ENCODE results near the gene SNX11. TPM values are rescaled to one million over a fixed set of nuclear protein-coding genes. Genes with fewer than 3 reads are reported as not detected.

SNX11 gene
- total and polyA plus RNA-seq, 9 donors = 6.9 to 12.9 (median 11.3) TPM

DNA sequence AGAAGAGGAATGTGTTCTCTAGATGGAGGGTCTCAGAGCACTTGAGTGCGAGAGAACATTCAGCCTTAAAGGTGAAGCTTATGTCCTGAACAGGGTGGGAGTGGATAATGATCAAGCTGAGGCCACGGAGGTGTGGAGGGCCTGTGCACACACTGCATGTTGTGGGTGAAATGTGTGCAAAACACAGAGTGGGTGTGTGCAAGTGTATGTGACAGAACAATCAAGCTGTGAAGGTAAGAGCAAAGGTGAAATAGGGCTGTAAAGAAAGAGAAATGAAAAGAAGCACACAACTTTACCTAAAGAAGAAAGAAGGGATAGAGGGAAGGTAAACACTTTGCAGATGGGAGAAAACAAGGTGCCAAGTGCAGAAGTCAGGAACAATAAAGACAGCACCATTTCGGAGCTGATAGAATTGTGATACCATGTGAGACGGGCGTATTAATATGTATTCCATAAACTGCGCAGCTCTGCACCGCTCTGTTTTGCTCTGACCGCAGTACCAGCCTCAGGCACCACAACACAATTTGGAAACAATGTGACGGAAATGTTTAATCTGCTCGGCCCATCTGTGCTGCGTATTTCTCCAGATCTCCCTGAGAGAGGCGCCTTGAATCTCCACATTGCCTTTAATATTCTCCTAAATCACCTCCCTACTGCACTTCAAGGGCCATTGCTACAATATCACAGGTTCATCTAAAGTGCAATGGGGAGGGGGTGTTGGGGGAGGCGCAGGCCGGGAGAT is 40.6 kb downstream of the SNX11 start:
- no peak overlapping the region for H3K4me3 ChIP-seq (ENCODE audit: low read length)
- H3K27me3 ChIP-seq (ENCODE audit: control insufficient read depth, insufficient read depth, low read length) = peaks cover 29% of the 10 kb centered on the region
- DNase-seq = no peak

DNA sequence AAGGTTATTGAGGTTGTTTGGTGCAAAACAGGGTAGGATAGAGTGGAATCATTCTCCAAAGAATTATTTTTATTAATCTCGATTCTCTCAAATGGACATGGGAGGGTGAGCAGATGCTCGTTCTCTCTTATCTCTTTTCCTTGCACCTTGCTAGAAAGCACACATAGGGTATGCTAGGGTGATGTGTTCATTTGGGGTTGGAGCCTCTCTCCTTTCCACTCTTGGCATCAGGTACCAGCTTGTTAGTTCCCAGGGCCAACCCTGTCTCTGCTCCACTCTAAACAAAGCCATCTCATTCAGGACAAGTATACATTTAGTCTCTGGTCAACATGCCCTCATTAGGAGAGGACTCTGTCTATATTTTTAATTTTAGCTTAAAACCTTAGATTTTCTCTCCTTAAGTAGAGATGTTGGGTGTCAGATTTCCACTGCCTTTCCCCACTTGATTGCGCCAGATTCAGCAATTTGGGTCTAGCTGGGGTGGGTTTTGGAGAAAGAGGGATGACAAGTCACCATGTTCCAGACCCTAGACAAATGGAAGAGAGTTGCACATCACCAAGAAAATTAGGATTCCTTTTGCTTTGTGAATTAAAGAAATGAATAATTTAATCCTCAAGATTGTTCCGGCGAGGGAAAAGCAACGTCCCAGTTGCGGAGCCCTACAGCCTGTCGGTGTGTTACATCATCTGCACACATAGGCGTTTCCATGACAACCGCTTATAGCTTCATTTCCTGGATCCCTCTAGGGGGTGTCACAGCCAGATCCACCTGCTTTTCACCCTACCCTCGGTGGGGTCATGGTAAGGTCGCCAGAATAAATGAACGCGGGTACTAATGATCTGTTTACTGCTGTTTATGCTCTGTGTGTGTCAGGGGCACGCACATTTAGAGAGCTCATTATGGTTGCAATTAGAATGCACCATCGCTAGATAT is 41.6 kb downstream of the SNX11 start:
- 17% methylated on average over 5 of the region's 16 CpGs for WGBS (ENCODE audit: insufficient coverage)
- DNase-seq = peak; percentile 46
- peaks cover 22% of the 10 kb centered on the region for H3K27me3 ChIP-seq (ENCODE audit: control insufficient read depth, insufficient read depth, low read length)

More for the DNA sequence above, 40.6 kb downstream of the SNX11 start:
- no peaks in the 10 kb centered on the region for H3K4me1 ChIP-seq (ENCODE audit: control insufficient read depth, insufficient read depth, low read length)
- no peaks in the 10 kb centered on the region for H3K9me3 ChIP-seq (replicated peaks; ENCODE audit: control insufficient read depth, low read depth, low read length)
- no peaks in the 10 kb centered on the region for H3K36me3 ChIP-seq (ENCODE audit: control insufficient read depth, insufficient read depth, low read length)
- no peak overlapping the region for H3K27ac ChIP-seq (ENCODE audit: low read length)
- 65% methylated on average over 9 of the region's 14 CpGs for WGBS (ENCODE audit: insufficient coverage)

DNA sequence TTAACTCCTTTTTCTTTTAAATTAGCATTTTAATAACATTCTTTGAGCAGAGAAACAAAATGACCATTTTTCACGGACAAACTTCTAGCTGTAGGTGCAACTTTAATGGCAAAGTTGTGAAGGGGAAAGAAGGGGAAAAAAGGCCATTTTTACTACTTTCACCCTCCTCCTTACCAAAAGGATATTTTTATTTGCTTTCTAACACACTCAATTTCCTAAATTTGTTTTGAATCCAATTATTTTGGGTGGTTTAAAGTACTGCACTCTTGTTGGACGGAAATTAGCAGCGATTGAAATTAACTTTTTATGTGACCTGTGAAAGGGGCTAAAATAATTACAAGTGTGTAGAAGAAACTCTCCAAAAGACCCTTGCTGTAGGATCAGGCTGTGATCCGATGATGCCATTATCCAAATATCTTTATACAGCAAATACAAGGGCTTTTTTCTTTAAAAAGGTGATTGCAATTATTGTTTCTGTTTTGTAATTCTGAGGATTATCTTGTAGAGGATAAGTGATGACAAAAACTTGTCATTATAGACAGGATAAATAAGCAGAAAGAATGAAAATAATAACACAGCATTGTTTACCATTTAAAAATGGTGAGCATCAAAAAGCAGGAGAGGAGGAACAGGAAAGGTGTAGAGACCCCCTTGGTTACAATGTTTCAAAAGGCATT is 42.4 kb downstream of the SNX11 start:
- no peaks in the 10 kb centered on the region for H3K9me3 ChIP-seq (replicated peaks; ENCODE audit: control insufficient read depth, low read depth, low read length)
- H3K4me1 ChIP-seq (ENCODE audit: control insufficient read depth, insufficient read depth, low read length) = no peaks in the 10 kb centered on the region
- no peak overlapping the region for H3K4me3 ChIP-seq (ENCODE audit: low read length)
- no peak overlapping the region for H3K27ac ChIP-seq (ENCODE audit: low read length)
- H3K27me3 ChIP-seq (ENCODE audit: control insufficient read depth, insufficient read depth, low read length) = peaks cover 21% of the 10 kb centered on the region
- no peaks in the 10 kb centered on the region for H3K36me3 ChIP-seq (ENCODE audit: control insufficient read depth, insufficient read depth, low read length)
- DNase-seq = no peak
- WGBS (ENCODE audit: insufficient coverage) = no CpG with 5 or more reads among the region's 4 CpGs

More for the DNA sequence above, 41.6 kb downstream of the SNX11 start:
- Histone ChIP-seq H3K36me3 (ENCODE audit: control insufficient read depth, insufficient read depth, low read length) (no peaks in the 10 kb centered on the region), H3K4me3 (ENCODE audit: low read length) (no peak overlapping the region), H3K4me1 (ENCODE audit: control insufficient read depth, insufficient read depth, low read length) (no peaks in the 10 kb centered on the region), H3K9me3 (replicated peaks; ENCODE audit: control insufficient read depth, low read depth, low read length) (no peaks in the 10 kb centered on the region), H3K27ac (ENCODE audit: low read length) (no peak overlapping the region)

DNA sequence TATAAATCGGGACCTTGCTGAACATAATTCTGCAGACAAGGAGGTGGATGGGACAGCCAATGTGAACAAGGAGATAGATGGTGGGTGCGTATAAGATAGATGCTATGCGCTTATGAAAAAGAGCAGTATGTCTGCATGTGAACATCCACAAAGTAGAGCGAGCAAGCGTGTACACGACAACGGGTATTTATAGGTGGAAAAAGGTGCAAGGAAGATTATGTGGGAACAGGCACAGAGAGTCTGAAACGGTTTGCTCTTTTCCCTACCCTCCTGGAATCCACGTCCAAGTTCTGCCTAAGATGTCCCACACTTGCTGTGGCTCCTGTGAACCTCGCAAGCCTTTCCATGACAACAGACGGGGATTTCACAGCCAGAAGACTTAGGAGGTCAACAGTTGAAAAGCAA is 43.0 kb downstream of the SNX11 start:
- Histone ChIP-seq H3K9me3 (replicated peaks; ENCODE audit: control insufficient read depth, low read depth, low read length) (no peaks in the 10 kb centered on the region), H3K4me1 (ENCODE audit: control insufficient read depth, insufficient read depth, low read length) (no peaks in the 10 kb centered on the region), H3K4me3 (ENCODE audit: low read length) (no peak overlapping the region), H3K27me3 (ENCODE audit: control insufficient read depth, insufficient read depth, low read length) (peaks cover 21% of the 10 kb centered on the region), H3K36me3 (ENCODE audit: control insufficient read depth, insufficient read depth, low read length) (no peaks in the 10 kb centered on the region), H3K27ac (ENCODE audit: low read length) (no peak overlapping the region)
- WGBS (ENCODE audit: insufficient coverage) = 69% methylated on average over 2 of the region's 11 CpGs
- no peak for DNase-seq

- Histone ChIP-seq H3K36me3 (ENCODE audit: control insufficient read depth, insufficient read depth, low read length) (no peaks in the 10 kb centered on the region), H3K4me1 (ENCODE audit: control insufficient read depth, insufficient read depth, low read length) (no peaks in the 10 kb centered on the region), H3K27ac (ENCODE audit: low read length) (no peak overlapping the region), H3K27me3 (ENCODE audit: control insufficient read depth, insufficient read depth, low read length) (peaks cover 24% of the 10 kb centered on the region), H3K9me3 (replicated peaks; ENCODE audit: control insufficient read depth, low read depth, low read length) (no peaks in the 10 kb centered on the region), H3K4me3 (ENCODE audit: low read length) (no peak overlapping the region)
- WGBS (ENCODE audit: insufficient coverage) = no CpG with 5 or more reads among the region's 3 CpGs
- DNase-seq = no peak
These were observed 43.7 kb downstream of the SNX11 start for GRCh38 chr17:48151220-48151619.

- no peak for DNase-seq
These were observed 44.7 kb downstream of the SNX11 start for GRCh38 chr17:48152289-48152688.

GRCh38 chr17:48153691-48154358 is 46.3 kb downstream of the SNX11 start:
- H3K27me3 ChIP-seq (ENCODE audit: control insufficient read depth, insufficient read depth, low read length) = peaks cover 17% of the 10 kb centered on the region
- WGBS (ENCODE audit: insufficient coverage) = 27% methylated on average over 4 of the region's 6 CpGs

More at GRCh38 chr17:48152289-48152688, 44.7 kb downstream of the SNX11 start:
- WGBS (ENCODE audit: insufficient coverage) = no CpG with 5 or more reads among the region's 4 CpGs
- Histone ChIP-seq H3K36me3 (ENCODE audit: control insufficient read depth, insufficient read depth, low read length) (no peaks in the 10 kb centered on the region), H3K27ac (ENCODE audit: low read length) (no peak overlapping the region), H3K9me3 (replicated peaks; ENCODE audit: control insufficient read depth, low read depth, low read length) (no peaks in the 10 kb centered on the region), H3K4me3 (ENCODE audit: low read length) (no peak overlapping the region), H3K4me1 (ENCODE audit: control insufficient read depth, insufficient read depth, low read length) (peaks cover 3% of the 10 kb centered on the region), H3K27me3 (ENCODE audit: control insufficient read depth, insufficient read depth, low read length) (peaks cover 24% of the 10 kb centered on the region)

GRCh38 chr17:48155889-48156611 is 48.5 kb downstream of the SNX11 start:
- H3K27ac ChIP-seq (ENCODE audit: low read length) = no peak overlapping the region
- H3K9me3 ChIP-seq (replicated peaks; ENCODE audit: control insufficient read depth, low read depth, low read length) = no peaks in the 10 kb centered on the region
- 24% methylated on average over 14 of the region's 21 CpGs for WGBS (ENCODE audit: insufficient coverage)
- H3K27me3 ChIP-seq (ENCODE audit: control insufficient read depth, insufficient read depth, low read length) = peaks cover 5% of the 10 kb centered on the region
- H3K4me1 ChIP-seq (ENCODE audit: control insufficient read depth, insufficient read depth, low read length) = peaks cover 5% of the 10 kb centered on the region
- H3K36me3 ChIP-seq (ENCODE audit: control insufficient read depth, insufficient read depth, low read length) = no peaks in the 10 kb centered on the region
- DNase-seq = no peak
- no peak overlapping the region for H3K4me3 ChIP-seq (ENCODE audit: low read length)

More at GRCh38 chr17:48153691-48154358, 46.3 kb downstream of the SNX11 start:
- H3K27ac ChIP-seq (ENCODE audit: low read length) = no peak overlapping the region
- H3K4me1 ChIP-seq (ENCODE audit: control insufficient read depth, insufficient read depth, low read length) = peaks cover 3% of the 10 kb centered on the region
- H3K4me3 ChIP-seq (ENCODE audit: low read length) = no peak overlapping the region
- DNase-seq = peak; percentile 48
- no peaks in the 10 kb centered on the region for H3K9me3 ChIP-seq (replicated peaks; ENCODE audit: control insufficient read depth, low read depth, low read length)
- H3K36me3 ChIP-seq (ENCODE audit: control insufficient read depth, insufficient read depth, low read length) = no peaks in the 10 kb centered on the region

- peak; percentile 65 for DNase-seq
- peaks cover 3% of the 10 kb centered on the region for H3K27me3 ChIP-seq (ENCODE audit: control insufficient read depth, insufficient read depth, low read length)
- H3K36me3 ChIP-seq (ENCODE audit: control insufficient read depth, insufficient read depth, low read length) = no peaks in the 10 kb centered on the region
- H3K4me3 ChIP-seq (ENCODE audit: low read length) = no peak overlapping the region
- no peaks in the 10 kb centered on the region for H3K9me3 ChIP-seq (replicated peaks; ENCODE audit: control insufficient read depth, low read depth, low read length)
- H3K4me1 ChIP-seq (ENCODE audit: control insufficient read depth, insufficient read depth, low read length) = peaks cover 5% of the 10 kb centered on the region
- peak overlapping the region; percentile 10 for H3K27ac ChIP-seq (ENCODE audit: low read length)
- 29% methylated on average over 4 of the region's 4 CpGs for WGBS (ENCODE audit: insufficient coverage)
These were observed 51.7 kb downstream of the SNX11 start for GRCh38 chr17:48159232-48159631.

Data from muscle of leg (tissue), 11 donors.